Measurements from ENCODE around the gene GSTM5.
"Not testable (repeated sequence)": the region's sequence is repeated elsewhere in the genome, so short reads cannot be mapped to it uniquely, and the experiment has no call there.

Gene GSTM5

GRCh38 chr1:109740615-109741373 lies 28.7 kb downstream of the GSTM5 start, which contains the start of gene GSTM3:
Gene GSTM3, minus strand, starts transcription at chr1:109741038. Its CDS starts 751 bp downstream, at chr1:109740287.
- no peak for DNase-seq (ENCODE audit: low read depth in 2 of 2)
- TF ChIP-seq CTCF (IDR thresholded peaks at IDR 0.05; ENCODE audit: low read depth, low read length): no peak

DNA sequence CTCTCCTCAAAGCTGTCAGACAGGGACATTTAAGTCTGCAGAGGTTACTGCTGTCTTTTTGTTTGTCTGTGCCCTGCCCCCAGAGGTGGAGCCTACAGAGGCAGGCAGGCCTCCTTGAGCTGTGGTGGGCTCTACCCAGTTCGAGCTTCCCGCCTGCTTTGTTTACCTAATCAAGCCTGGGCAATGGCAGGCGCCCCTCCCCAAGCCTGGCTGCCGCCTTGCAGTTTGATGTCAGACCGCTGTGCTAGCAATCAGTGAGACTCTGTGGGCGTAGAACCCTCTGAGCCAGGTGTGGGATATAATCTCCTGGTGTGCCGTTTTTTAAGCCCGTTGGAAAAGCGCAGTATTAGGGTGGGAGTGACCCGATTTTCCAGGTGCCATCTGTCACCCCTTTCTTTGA lies 36.3 kb downstream of the GSTM5 start:
- H3K4me3 ChIP-seq (replicated peaks in 1 of 2; ENCODE audit: low read depth in 2 of 2, low read length in 2 of 2); DNase-seq (ENCODE audit: low read depth in 2 of 2): not testable (repeated sequence)

More at GRCh38 chr1:109740615-109741373, 28.7 kb downstream of the GSTM5 start, which contains the start of gene GSTM3:
- H3K4me3 ChIP-seq (replicated peaks in 1 of 2; ENCODE audit: low read depth in 2 of 2, low read length in 2 of 2): peak within 1 kb of the TSS; percentile 61 to 71

DNA sequence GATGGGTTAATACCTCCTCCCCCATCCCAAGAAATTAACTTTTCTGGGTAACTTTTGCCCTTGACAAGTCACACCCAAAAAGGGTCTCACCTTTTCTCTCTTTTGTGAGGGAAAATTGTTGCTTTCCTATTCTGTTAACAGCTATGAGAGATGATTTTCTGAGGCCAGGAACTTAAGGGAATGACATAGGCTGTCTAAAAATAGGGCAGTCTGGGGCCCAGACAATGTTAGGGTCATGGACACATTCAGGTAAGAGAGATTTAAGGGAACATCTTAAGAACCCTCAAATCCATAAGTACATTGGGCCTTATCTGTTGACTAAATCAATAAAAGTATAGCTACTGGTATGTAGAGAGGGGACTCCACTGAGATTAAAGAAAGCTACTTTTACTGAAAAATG lies 37.2 kb downstream of the GSTM5 start:
- no peak for TF ChIP-seq CTCF (IDR thresholded peaks at IDR 0.05; ENCODE audit: low read depth, low read length)

DNA sequence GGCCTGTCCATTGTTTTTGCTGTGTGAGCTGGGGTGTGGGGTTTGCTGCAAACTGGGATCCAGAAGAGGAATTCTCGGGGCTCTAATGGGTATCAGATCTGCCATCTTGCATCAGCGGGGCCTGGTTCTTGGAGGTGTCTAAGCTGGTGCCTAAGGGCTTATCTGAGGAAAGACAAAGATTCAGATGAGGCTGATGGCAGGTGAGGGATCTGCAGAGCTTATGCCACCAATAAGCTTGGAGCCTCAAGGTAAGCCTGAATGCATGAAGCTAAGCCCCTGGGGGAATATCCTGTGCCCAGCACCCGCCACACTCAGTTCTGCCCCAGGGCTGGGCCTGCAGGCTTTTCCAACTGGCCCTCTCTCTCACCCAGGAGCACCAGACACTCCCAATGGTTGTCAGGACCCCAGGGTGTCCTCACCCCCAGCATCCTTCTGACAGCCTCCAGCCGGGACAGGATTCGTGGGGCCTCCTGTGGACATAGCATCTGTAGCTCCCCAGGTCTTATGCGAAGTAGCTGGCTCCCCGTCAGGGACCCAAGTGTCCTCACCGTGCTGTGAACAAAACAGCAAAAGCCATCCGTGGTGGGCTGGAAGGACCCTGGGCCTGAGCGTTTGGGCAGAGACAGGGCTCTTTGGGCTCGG lies 38.3 kb downstream of the GSTM5 start:
- no peak for DNase-seq (ENCODE audit: low read depth in 2 of 2)
- no peak overlapping the region for H3K4me3 ChIP-seq (replicated peaks in 1 of 2; ENCODE audit: low read depth in 2 of 2, low read length in 2 of 2)
- no peak for TF ChIP-seq CTCF (IDR thresholded peaks at IDR 0.05; ENCODE audit: low read depth, low read length)

More for the DNA sequence above, 37.2 kb downstream of the GSTM5 start:
- H3K4me3 ChIP-seq (replicated peaks in 1 of 2; ENCODE audit: low read depth in 2 of 2, low read length in 2 of 2): no peak overlapping the region
- DNase-seq (ENCODE audit: low read depth in 2 of 2): no peak

GRCh38 chr1:109750920-109751319 lies 38.9 kb downstream of the GSTM5 start:
- TF ChIP-seq CTCF (IDR thresholded peaks at IDR 0.05; ENCODE audit: low read depth, low read length): no peak
- DNase-seq (ENCODE audit: low read depth in 2 of 2): no peak
- no peak overlapping the region for H3K4me3 ChIP-seq (replicated peaks in 1 of 2; ENCODE audit: low read depth in 2 of 2, low read length in 2 of 2)

- DNase-seq (ENCODE audit: low read depth in 2 of 2): no peak
- no peak for TF ChIP-seq CTCF (IDR thresholded peaks at IDR 0.05; ENCODE audit: low read depth, low read length)
- H3K4me3 ChIP-seq (replicated peaks in 1 of 2; ENCODE audit: low read depth in 2 of 2, low read length in 2 of 2): no peak overlapping the region
Measured at GRCh38 chr1:109751531-109752260, 39.6 kb downstream of the GSTM5 start.

GRCh38 chr1:109754738-109755137 lies 42.7 kb downstream of the GSTM5 start:
- no peak for DNase-seq (ENCODE audit: low read depth in 2 of 2)
- no peak overlapping the region for H3K4me3 ChIP-seq (replicated peaks in 1 of 2; ENCODE audit: low read depth in 2 of 2, low read length in 2 of 2)
- no peak for TF ChIP-seq CTCF (IDR thresholded peaks at IDR 0.05; ENCODE audit: low read depth, low read length)

DNA sequence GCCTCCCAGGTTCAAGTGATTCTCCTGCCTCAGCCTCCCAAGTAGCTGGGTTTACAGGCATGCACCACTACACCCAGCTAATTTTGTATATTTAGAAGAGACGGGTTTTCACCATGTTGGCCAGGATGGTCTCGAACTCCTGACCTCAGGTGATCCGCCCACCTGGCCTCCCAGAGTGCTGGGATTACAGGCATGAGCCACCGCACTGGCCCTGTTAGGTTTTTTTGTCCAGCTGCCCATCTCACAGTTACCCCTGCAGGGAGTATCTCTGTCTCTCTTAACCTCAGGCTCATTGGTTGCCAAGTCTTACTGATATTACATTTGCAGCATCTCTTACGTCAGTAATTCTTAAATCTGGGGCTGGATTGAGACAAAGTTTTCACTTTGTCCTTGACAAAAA lies 44.3 kb downstream of the GSTM5 start:
- DNase-seq (ENCODE audit: low read depth in 2 of 2); H3K4me3 ChIP-seq (replicated peaks in 1 of 2; ENCODE audit: low read depth in 2 of 2, low read length in 2 of 2): not testable (repeated sequence)

All from cardiac fibroblast (primary cell).